ENCODE data around the gene TMEM255B. TPM values are rescaled to one million over a fixed set of nuclear protein-coding genes. Genes with fewer than 3 reads are reported as not detected.

The TMEM255B gene
- total RNA-seq, 1 experiment from 2014 or later = 4.7 TPM

DNA sequence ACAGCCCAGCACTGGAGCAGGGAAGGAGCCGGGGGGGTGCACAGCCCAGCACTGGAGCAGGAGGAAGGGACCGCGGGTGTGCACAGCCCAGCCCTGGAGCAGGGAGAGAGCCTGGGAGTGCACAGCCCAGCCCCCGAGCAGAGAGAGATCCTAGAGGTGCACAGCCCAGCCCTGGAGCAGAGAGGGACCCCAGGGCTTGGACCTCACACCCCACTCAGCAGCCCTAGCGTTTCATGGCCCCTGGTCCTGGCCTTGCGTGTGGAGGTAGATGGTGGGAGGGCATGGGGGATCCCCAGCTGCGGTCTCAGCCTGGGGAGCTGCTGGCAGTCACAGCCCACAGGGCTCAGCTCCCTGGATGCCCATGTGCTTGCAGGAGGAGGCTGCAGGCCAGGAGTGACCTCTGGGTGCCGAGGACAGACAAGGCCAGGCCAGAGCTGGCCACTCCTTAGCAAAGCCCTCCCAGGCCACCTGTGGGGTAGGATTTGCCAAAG, 79.7 kb downstream of the TMEM255B start:
- H3K4me3 Mint-ChIP-seq = no peak overlapping the region
- POLR2A ChIA-PET = no interaction called here
- TF ChIP-seq JAZF1 (CRISPR knock-in tag; IDR thresholded peaks at IDR 0.05) = no peak
- TF ChIP-seq NR3C1 (CRISPR knock-in tag; conservative IDR thresholded peaks at IDR 0.05; ENCODE audit: low read depth) = no peak
- no peak for TF ChIP-seq ZNF317 (CRISPR knock-in tag; IDR thresholded peaks at IDR 0.05; ENCODE audit: borderline replicate concordance, low read depth)
- no peak for TF ChIP-seq PRDM15 (CRISPR knock-in tag; IDR thresholded peaks at IDR 0.05)
- TF ChIP-seq ARID4B (CRISPR knock-in tag; IDR thresholded peaks at IDR 0.05; ENCODE audit: borderline replicate concordance) = no peak
- no peak for TF ChIP-seq ZNF416 (CRISPR knock-in tag; IDR thresholded peaks at IDR 0.05)
- TF ChIP-seq, protein P1, sequence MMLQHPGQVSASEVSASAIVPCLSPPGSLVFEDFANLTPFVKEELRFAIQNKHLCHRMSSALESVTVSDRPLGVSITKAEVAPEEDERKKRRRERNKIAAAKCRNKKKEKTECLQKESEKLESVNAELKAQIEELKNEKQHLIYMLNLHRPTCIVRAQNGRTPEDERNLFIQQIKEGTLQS (CRISPR knock-in tag; conservative IDR thresholded peaks at IDR 0.05) = no peak
- TF ChIP-seq IRF2 (CRISPR knock-in tag; IDR thresholded peaks at IDR 0.05; ENCODE audit: borderline replicate concordance, low read depth) = no peak
- TF ChIP-seq ZNF671 (CRISPR knock-in tag; IDR thresholded peaks at IDR 0.05) = no peak
- TF ChIP-seq ELF4 (CRISPR knock-in tag; IDR thresholded peaks at IDR 0.05; ENCODE audit: low read depth) = no peak
- TF ChIP-seq TP53 (CRISPR knock-in tag; IDR thresholded peaks at IDR 0.05) = no peak
- no peak for TF ChIP-seq ATF2 (CRISPR knock-in tag; IDR thresholded peaks at IDR 0.05; ENCODE audit: borderline replicate concordance, low read depth)
- H3K27ac Mint-ChIP-seq = no peak overlapping the region
- ATAC-seq = no peak
- CTCF ChIA-PET = interaction anchor here (1.1 kb wide), 1 partner anchor 97 kb away, joined by 3 read pairs; no protein-coding TSS in a partner anchor
- H3K27me3 Mint-ChIP-seq (ENCODE audit: low read depth) = no peaks in the 10 kb centered on the region
- no peaks in the 10 kb centered on the region for H3K9me3 Mint-ChIP-seq
- no peak for DNase-seq (ENCODE audit: low spot score)
- H3K36me3 Mint-ChIP-seq = peaks cover 5% of the 10 kb centered on the region; the same call in 1 of the 2 replicates
- H3K4me1 Mint-ChIP-seq = peaks cover 16% of the 10 kb centered on the region

- H3K27ac Mint-ChIP-seq = no peak overlapping the region
- DNase-seq (ENCODE audit: low spot score) = no peak
- H3K36me3 Mint-ChIP-seq = no peaks in the 10 kb centered on the region; the same call in 1 of the 2 replicates
These were observed 80.6 kb downstream of the TMEM255B start for GRCh38 chr13:113839536-113840204.

More at GRCh38 chr13:113839536-113840204, 80.6 kb downstream of the TMEM255B start:
- no peak for TF ChIP-seq PRDM15 (CRISPR knock-in tag; IDR thresholded peaks at IDR 0.05)
- TF ChIP-seq ZNF423 (CRISPR knock-in tag; IDR thresholded peaks at IDR 0.05) = no peak
- TF ChIP-seq, protein P2, sequence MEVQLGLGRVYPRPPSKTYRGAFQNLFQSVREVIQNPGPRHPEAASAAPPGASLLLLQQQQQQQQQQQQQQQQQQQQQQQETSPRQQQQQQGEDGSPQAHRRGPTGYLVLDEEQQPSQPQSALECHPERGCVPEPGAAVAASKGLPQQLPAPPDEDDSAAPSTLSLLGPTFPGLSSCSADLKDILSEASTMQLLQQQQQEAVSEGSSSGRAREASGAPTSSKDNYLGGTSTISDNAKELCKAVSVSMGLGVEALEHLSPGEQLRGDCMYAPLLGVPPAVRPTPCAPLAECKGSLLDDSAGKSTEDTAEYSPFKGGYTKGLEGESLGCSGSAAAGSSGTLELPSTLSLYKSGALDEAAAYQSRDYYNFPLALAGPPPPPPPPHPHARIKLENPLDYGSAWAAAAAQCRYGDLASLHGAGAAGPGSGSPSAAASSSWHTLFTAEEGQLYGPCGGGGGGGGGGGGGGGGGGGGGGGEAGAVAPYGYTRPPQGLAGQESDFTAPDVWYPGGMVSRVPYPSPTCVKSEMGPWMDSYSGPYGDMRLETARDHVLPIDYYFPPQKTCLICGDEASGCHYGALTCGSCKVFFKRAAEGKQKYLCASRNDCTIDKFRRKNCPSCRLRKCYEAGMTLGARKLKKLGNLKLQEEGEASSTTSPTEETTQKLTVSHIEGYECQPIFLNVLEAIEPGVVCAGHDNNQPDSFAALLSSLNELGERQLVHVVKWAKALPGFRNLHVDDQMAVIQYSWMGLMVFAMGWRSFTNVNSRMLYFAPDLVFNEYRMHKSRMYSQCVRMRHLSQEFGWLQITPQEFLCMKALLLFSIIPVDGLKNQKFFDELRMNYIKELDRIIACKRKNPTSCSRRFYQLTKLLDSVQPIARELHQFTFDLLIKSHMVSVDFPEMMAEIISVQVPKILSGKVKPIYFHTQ (CRISPR knock-in tag; IDR thresholded peaks at IDR 0.05) = no peak
- no peak for TF ChIP-seq ETV6 (CRISPR knock-in tag; IDR thresholded peaks at IDR 0.05)
- no peak for TF ChIP-seq IRF2 (CRISPR knock-in tag; IDR thresholded peaks at IDR 0.05; ENCODE audit: borderline replicate concordance, low read depth)
- no peak for TF ChIP-seq GTF2I (CRISPR knock-in tag; conservative IDR thresholded peaks at IDR 0.05)
- TF ChIP-seq OVOL2 (CRISPR knock-in tag; IDR thresholded peaks at IDR 0.05; ENCODE audit: borderline replicate concordance) = no peak
- CTCF ChIA-PET = interaction anchor here (1.1 to 1.5 kb wide), 2 partner anchors 65 to 98 kb away, joined by 3 read pairs; no protein-coding TSS in a partner anchor
- H3K27me3 Mint-ChIP-seq (ENCODE audit: low read depth) = no peaks in the 10 kb centered on the region
- POLR2A ChIA-PET = no interaction called here
- H3K4me3 Mint-ChIP-seq = no peak overlapping the region
- no peak for ATAC-seq
- H3K4me1 Mint-ChIP-seq = peaks cover 16% of the 10 kb centered on the region
- H3K9me3 Mint-ChIP-seq = no peaks in the 10 kb centered on the region
